ENCODE data around the gene PERCC1.
"Not testable (repeated sequence)": the region's sequence is repeated elsewhere in the genome, so short reads cannot be mapped to it uniquely, and the experiment has no call there.

The PERCC1 gene

GRCh38 chr16:1433756-1434155 is 2.9 kb downstream of the PERCC1 start:
- Histone ChIP-seq H3K27ac (ENCODE audit: insufficient read depth, low read depth, low read length, poor library complexity, severe bottlenecking) (no peak overlapping the region), H3K4me3 (ENCODE audit: insufficient read depth, low read depth, low read length) (no peak overlapping the region), H3K4me1 (ENCODE audit: control insufficient read depth, insufficient read depth, low read length) (peaks cover 16% of the 10 kb centered on the region), H3K36me3 (ENCODE audit: control insufficient read depth, insufficient read depth, low read length) (no peaks in the 10 kb centered on the region), H3K9me3 (ENCODE audit: control insufficient read depth, low read length) (no peaks in the 10 kb centered on the region), H3K27me3 (ENCODE audit: control insufficient read depth, insufficient read depth, low read length, poor library complexity, severe bottlenecking) (no peaks in the 10 kb centered on the region)
- 86 to 89% methylated on average over 22 of the region's 22 CpGs for WGBS, 2 experiments

- no peaks in the 10 kb centered on the region for H3K36me3 ChIP-seq (ENCODE audit: control insufficient read depth, insufficient read depth, low read length)
- no peaks in the 10 kb centered on the region for H3K9me3 ChIP-seq (ENCODE audit: control insufficient read depth, low read length)
- H3K27ac ChIP-seq (ENCODE audit: insufficient read depth, low read depth, low read length, poor library complexity, severe bottlenecking): no peak overlapping the region
- H3K27me3 ChIP-seq (ENCODE audit: control insufficient read depth, insufficient read depth, low read length, poor library complexity, severe bottlenecking): no peaks in the 10 kb centered on the region
- WGBS, 2 experiments: 94% methylated on average over 40 of the region's 40 CpGs
- H3K4me1 ChIP-seq (ENCODE audit: control insufficient read depth, insufficient read depth, low read length): peaks cover 13% of the 10 kb centered on the region
- no peak overlapping the region for H3K4me3 ChIP-seq (ENCODE audit: insufficient read depth, low read depth, low read length)
These were observed 4.0 kb downstream of the PERCC1 start for GRCh38 chr16:1434644-1435592.

GRCh38 chr16:1435921-1436697 is 5.2 kb downstream of the PERCC1 start:
- Histone ChIP-seq H3K36me3 (ENCODE audit: control insufficient read depth, insufficient read depth, low read length) (no peaks in the 10 kb centered on the region), H3K9me3 (ENCODE audit: control insufficient read depth, low read length) (no peaks in the 10 kb centered on the region), H3K4me3 (ENCODE audit: insufficient read depth, low read depth, low read length) (no peak overlapping the region), H3K27me3 (ENCODE audit: control insufficient read depth, insufficient read depth, low read length, poor library complexity, severe bottlenecking) (no peaks in the 10 kb centered on the region), H3K27ac (ENCODE audit: insufficient read depth, low read depth, low read length, poor library complexity, severe bottlenecking) (no peak overlapping the region), H3K4me1 (ENCODE audit: control insufficient read depth, insufficient read depth, low read length) (peaks cover 1% of the 10 kb centered on the region)
- WGBS, 2 experiments: 83 to 86% methylated on average over 32 of the region's 32 CpGs

GRCh38 chr16:1436731-1437355 is 6.0 kb downstream of the PERCC1 start:
- H3K27me3 ChIP-seq (ENCODE audit: control insufficient read depth, insufficient read depth, low read length, poor library complexity, severe bottlenecking): no peaks in the 10 kb centered on the region
- H3K36me3 ChIP-seq (ENCODE audit: control insufficient read depth, insufficient read depth, low read length): no peaks in the 10 kb centered on the region
- no peak overlapping the region for H3K27ac ChIP-seq (ENCODE audit: insufficient read depth, low read depth, low read length, poor library complexity, severe bottlenecking)
- no peak overlapping the region for H3K4me3 ChIP-seq (ENCODE audit: insufficient read depth, low read depth, low read length)
- H3K4me1 ChIP-seq (ENCODE audit: control insufficient read depth, insufficient read depth, low read length): no peaks in the 10 kb centered on the region
- H3K9me3 ChIP-seq (ENCODE audit: control insufficient read depth, low read length): no peaks in the 10 kb centered on the region
- WGBS, 2 experiments: 90 to 91% methylated on average over 47 of the region's 47 CpGs

- no peaks in the 10 kb centered on the region for H3K36me3 ChIP-seq (ENCODE audit: control insufficient read depth, insufficient read depth, low read length)
- no peaks in the 10 kb centered on the region for H3K4me1 ChIP-seq (ENCODE audit: control insufficient read depth, insufficient read depth, low read length)
- H3K4me3 ChIP-seq (ENCODE audit: insufficient read depth, low read depth, low read length): no peak overlapping the region
- no peaks in the 10 kb centered on the region for H3K27me3 ChIP-seq (ENCODE audit: control insufficient read depth, insufficient read depth, low read length, poor library complexity, severe bottlenecking)
- H3K9me3 ChIP-seq (ENCODE audit: control insufficient read depth, low read length): no peaks in the 10 kb centered on the region
- 89 to 91% methylated on average over 22 of the region's 22 CpGs for WGBS, 2 experiments
- no peak overlapping the region for H3K27ac ChIP-seq (ENCODE audit: insufficient read depth, low read depth, low read length, poor library complexity, severe bottlenecking)
These were observed 6.7 kb downstream of the PERCC1 start for GRCh38 chr16:1437606-1438005.

- Histone ChIP-seq H3K36me3 (ENCODE audit: control insufficient read depth, insufficient read depth, low read length) (no peaks in the 10 kb centered on the region), H3K4me1 (ENCODE audit: control insufficient read depth, insufficient read depth, low read length) (no peaks in the 10 kb centered on the region), H3K27me3 (ENCODE audit: control insufficient read depth, insufficient read depth, low read length, poor library complexity, severe bottlenecking) (no peaks in the 10 kb centered on the region), H3K9me3 (ENCODE audit: control insufficient read depth, low read length) (no peaks in the 10 kb centered on the region), H3K4me3 (ENCODE audit: insufficient read depth, low read depth, low read length) (no peak overlapping the region), H3K27ac (ENCODE audit: insufficient read depth, low read depth, low read length, poor library complexity, severe bottlenecking) (no peak overlapping the region)
- 92 to 93% methylated on average over 35 of the region's 35 CpGs for WGBS, 2 experiments
These were observed 7.6 kb downstream of the PERCC1 start for GRCh38 chr16:1438229-1439057.

GRCh38 chr16:1439058-1439698 is 8.3 kb downstream of the PERCC1 start:
- no peaks in the 10 kb centered on the region for H3K9me3 ChIP-seq (ENCODE audit: control insufficient read depth, low read length)
- H3K27me3 ChIP-seq (ENCODE audit: control insufficient read depth, insufficient read depth, low read length, poor library complexity, severe bottlenecking): no peaks in the 10 kb centered on the region
- H3K4me1 ChIP-seq (ENCODE audit: control insufficient read depth, insufficient read depth, low read length): no peaks in the 10 kb centered on the region
- H3K4me3 ChIP-seq (ENCODE audit: insufficient read depth, low read depth, low read length): no peak overlapping the region
- no peaks in the 10 kb centered on the region for H3K36me3 ChIP-seq (ENCODE audit: control insufficient read depth, insufficient read depth, low read length)
- WGBS, 2 experiments: 89 to 94% methylated on average over 27 of the region's 27 CpGs
- no peak overlapping the region for H3K27ac ChIP-seq (ENCODE audit: insufficient read depth, low read depth, low read length, poor library complexity, severe bottlenecking)

- H3K9me3 ChIP-seq (ENCODE audit: control insufficient read depth, low read length); H3K27ac ChIP-seq (ENCODE audit: insufficient read depth, low read depth, low read length, poor library complexity, severe bottlenecking); H3K4me1 ChIP-seq (ENCODE audit: control insufficient read depth, insufficient read depth, low read length); H3K27me3 ChIP-seq (ENCODE audit: control insufficient read depth, insufficient read depth, low read length, poor library complexity, severe bottlenecking); H3K36me3 ChIP-seq (ENCODE audit: control insufficient read depth, insufficient read depth, low read length); H3K4me3 ChIP-seq (ENCODE audit: insufficient read depth, low read depth, low read length): not testable (repeated sequence)
- WGBS, 2 experiments: 94 to 95% methylated on average over 4 of the region's 4 CpGs
These were observed 8.8 kb downstream of the PERCC1 start for GRCh38 chr16:1439699-1440074.

GRCh38 chr16:1441391-1441829 is 10.5 kb downstream of the PERCC1 start:
- Histone ChIP-seq H3K27ac (ENCODE audit: insufficient read depth, low read depth, low read length, poor library complexity, severe bottlenecking) (no peak overlapping the region), H3K9me3 (ENCODE audit: control insufficient read depth, low read length) (no peaks in the 10 kb centered on the region), H3K4me1 (ENCODE audit: control insufficient read depth, insufficient read depth, low read length) (no peaks in the 10 kb centered on the region), H3K36me3 (ENCODE audit: control insufficient read depth, insufficient read depth, low read length) (no peaks in the 10 kb centered on the region), H3K27me3 (ENCODE audit: control insufficient read depth, insufficient read depth, low read length, poor library complexity, severe bottlenecking) (no peaks in the 10 kb centered on the region), H3K4me3 (ENCODE audit: insufficient read depth, low read depth, low read length) (no peak overlapping the region)
- 84 to 88% methylated on average over 22 of the region's 22 CpGs for WGBS, 2 experiments

Data from ectodermal cell (in vitro differentiated cells).